ENCODE measurements around the gene PSMB7.
"Not testable (repeated sequence)": the region's sequence is repeated elsewhere in the genome, so short reads cannot be mapped to it uniquely, and the experiment has no call there.

Gene PSMB7

DNA sequence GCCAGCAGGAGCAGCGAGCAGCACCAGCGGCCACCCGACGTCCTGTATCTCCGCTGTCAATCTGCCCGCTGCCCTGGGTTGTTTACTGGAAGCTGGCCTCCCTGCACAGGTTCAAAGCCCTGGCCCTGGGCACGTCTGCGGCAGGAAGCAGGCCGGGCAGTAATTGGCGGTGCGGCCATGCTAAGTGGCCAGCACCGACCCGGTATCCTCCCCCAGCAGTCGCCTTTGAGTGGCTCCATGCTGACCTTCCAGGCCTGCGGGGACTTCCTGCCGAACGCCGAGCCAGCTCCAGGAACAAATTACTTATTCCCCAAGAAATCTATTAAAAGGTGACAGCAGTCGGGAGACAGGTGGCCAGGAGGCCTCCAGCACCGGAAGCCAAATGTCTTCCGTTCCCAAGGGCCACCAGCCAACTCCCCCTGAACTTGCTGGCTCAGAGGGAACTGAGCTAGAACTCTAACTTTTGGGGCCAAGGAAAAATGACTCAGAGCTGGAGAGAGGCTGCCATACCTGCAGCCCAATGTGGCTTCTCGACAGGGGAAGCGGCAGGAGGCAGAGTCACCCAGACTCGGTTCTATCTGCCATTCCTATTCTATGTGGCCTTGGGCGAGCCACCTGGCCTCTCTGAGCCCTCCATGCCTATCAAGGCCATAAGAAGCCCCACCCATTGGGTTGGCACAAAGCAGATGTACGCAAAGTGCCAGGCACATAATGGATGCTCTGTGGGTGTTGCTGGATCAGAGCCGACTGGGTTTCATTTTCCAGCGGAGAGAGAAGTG, 13.7 kb upstream of the PSMB7 start:
- Histone ChIP-seq H3K4me1 (ENCODE audit: insufficient read depth, low read length) (no peaks in the 10 kb centered on the region), H3K4me3 (ENCODE audit: low read depth in 1 of 2, low read length in 2 of 2) (no peak overlapping the region), H3K4me2 (ENCODE audit: insufficient read depth, low read length) (no peak overlapping the region), H3K9me3 (ENCODE audit: insufficient read depth, low read length, severe bottlenecking) (no peaks in the 10 kb centered on the region), H2AFZ (ENCODE audit: low read depth, low read length) (no peak overlapping the region), H4K20me1 (ENCODE audit: insufficient read depth, low read length) (no peaks in the 10 kb centered on the region), H3K36me3 (ENCODE audit: insufficient read depth, low read length) (no peaks in the 10 kb centered on the region), H3K27me3 (ENCODE audit: insufficient read depth, low read length, poor library complexity) (no peaks in the 10 kb centered on the region), H3K9ac (ENCODE audit: low read depth, low read length) (no peak overlapping the region), H3K27ac (ENCODE audit: low read length) (no peak overlapping the region), H3K79me2 (ENCODE audit: insufficient read depth, low read length) (no peaks in the 10 kb centered on the region)
- no peak for ATAC-seq (ENCODE audit: insufficient read depth, low read depth)
- no peak for TF ChIP-seq EZH2 (IDR thresholded peaks at IDR 0.05; ENCODE audit: borderline replicate concordance, low read depth, low read length, severe bottlenecking)
- TF ChIP-seq, protein P1, sequence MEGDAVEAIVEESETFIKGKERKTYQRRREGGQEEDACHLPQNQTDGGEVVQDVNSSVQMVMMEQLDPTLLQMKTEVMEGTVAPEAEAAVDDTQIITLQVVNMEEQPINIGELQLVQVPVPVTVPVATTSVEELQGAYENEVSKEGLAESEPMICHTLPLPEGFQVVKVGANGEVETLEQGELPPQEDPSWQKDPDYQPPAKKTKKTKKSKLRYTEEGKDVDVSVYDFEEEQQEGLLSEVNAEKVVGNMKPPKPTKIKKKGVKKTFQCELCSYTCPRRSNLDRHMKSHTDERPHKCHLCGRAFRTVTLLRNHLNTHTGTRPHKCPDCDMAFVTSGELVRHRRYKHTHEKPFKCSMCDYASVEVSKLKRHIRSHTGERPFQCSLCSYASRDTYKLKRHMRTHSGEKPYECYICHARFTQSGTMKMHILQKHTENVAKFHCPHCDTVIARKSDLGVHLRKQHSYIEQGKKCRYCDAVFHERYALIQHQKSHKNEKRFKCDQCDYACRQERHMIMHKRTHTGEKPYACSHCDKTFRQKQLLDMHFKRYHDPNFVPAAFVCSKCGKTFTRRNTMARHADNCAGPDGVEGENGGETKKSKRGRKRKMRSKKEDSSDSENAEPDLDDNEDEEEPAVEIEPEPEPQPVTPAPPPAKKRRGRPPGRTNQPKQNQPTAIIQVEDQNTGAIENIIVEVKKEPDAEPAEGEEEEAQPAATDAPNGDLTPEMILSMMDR (IDR thresholded peaks at IDR 0.05; ENCODE audit: borderline replicate concordance, extremely low read depth, low read length, poor library complexity, severe bottlenecking): no peak
- DNase-seq: no peak

DNA sequence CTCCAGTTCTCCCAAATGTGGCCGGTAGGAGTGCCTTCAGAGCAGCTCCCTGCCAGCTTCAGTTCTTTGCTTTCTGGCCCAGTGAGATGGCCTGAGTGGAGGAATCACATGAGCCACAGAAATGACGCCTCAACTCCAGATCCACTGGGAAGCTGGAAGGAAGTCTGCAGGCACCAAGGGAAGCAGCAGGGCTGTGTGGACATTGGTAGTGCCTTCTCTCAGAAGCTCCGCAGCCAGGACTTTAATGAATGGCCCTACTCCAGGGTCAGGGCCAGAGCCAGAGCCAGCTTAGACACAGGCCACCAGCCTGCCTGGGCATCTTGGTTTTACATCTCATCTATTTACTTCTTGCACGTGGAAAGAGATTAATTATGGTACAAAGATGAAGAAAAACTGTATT, 12.0 kb upstream of the PSMB7 start:
- Histone ChIP-seq H2AFZ (ENCODE audit: low read depth, low read length) (no peak overlapping the region), H3K36me3 (ENCODE audit: insufficient read depth, low read length) (no peaks in the 10 kb centered on the region), H3K27me3 (ENCODE audit: insufficient read depth, low read length, poor library complexity) (no peaks in the 10 kb centered on the region), H3K9me3 (ENCODE audit: insufficient read depth, low read length, severe bottlenecking) (no peaks in the 10 kb centered on the region), H3K27ac (ENCODE audit: low read length) (no peak overlapping the region), H4K20me1 (ENCODE audit: insufficient read depth, low read length) (no peaks in the 10 kb centered on the region), H3K4me2 (ENCODE audit: insufficient read depth, low read length) (no peak overlapping the region), H3K9ac (ENCODE audit: low read depth, low read length) (no peak overlapping the region), H3K79me2 (ENCODE audit: insufficient read depth, low read length) (no peaks in the 10 kb centered on the region), H3K4me3 (ENCODE audit: low read depth in 1 of 2, low read length in 2 of 2) (no peak overlapping the region), H3K4me1 (ENCODE audit: insufficient read depth, low read length) (no peaks in the 10 kb centered on the region)
- DNase-seq: no peak
- no peak for ATAC-seq (ENCODE audit: insufficient read depth, low read depth)
- TF ChIP-seq, protein P1 (IDR thresholded peaks at IDR 0.05; ENCODE audit: borderline replicate concordance, extremely low read depth, low read length, poor library complexity, severe bottlenecking): no peak
- no peak for TF ChIP-seq EZH2 (IDR thresholded peaks at IDR 0.05; ENCODE audit: borderline replicate concordance, low read depth, low read length, severe bottlenecking)

DNA sequence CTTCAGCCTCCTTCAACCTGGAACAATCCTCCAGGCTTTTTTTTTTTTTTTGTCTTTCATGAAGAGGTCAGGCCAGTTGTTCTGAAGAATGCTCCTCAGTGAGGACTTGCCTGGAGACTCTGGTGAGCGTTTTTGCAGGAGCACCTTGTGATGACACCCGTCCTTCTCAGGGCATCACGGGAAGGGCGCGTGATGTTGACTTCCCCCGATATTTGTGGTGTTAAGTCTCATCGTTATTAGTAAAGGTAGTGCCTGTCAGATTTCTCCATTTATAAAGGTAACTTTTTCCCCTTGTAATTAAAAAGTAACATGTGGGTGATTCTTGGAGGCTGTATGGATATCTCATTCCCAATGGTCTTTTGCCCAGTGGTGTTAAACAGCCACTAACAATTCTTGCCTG, 11.1 kb upstream of the PSMB7 start:
- no peaks in the 10 kb centered on the region for H3K4me1 ChIP-seq (ENCODE audit: insufficient read depth, low read length)
- H3K36me3 ChIP-seq (ENCODE audit: insufficient read depth, low read length): no peaks in the 10 kb centered on the region
- DNase-seq: no peak

DNA sequence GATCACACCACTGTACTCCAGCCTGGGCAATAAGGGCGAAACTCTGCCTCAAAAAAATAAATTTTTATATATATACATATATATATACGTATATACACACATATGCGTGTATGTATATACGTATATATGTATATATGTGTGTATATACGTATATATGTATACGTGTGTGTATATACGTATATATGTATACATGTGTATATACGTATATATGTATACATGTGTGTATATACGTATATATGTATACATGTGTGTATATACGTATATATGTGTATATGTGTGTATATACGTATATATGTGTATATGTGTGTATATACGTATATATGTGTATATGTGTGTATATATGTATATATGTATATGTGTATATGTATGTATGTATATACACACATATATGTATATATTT, 10.5 kb upstream of the PSMB7 start:
- not testable (repeated sequence) for H3K27me3 ChIP-seq (ENCODE audit: insufficient read depth, low read length, poor library complexity); H3K9me3 ChIP-seq (ENCODE audit: insufficient read depth, low read length, severe bottlenecking); DNase-seq; H4K20me1 ChIP-seq (ENCODE audit: insufficient read depth, low read length); H3K27ac ChIP-seq (ENCODE audit: low read length); ATAC-seq (ENCODE audit: insufficient read depth, low read depth); H2AFZ ChIP-seq (ENCODE audit: low read depth, low read length); H3K36me3 ChIP-seq (ENCODE audit: insufficient read depth, low read length); H3K9ac ChIP-seq (ENCODE audit: low read depth, low read length); H3K79me2 ChIP-seq (ENCODE audit: insufficient read depth, low read length); H3K4me1 ChIP-seq (ENCODE audit: insufficient read depth, low read length); H3K4me2 ChIP-seq (ENCODE audit: insufficient read depth, low read length); H3K4me3 ChIP-seq (ENCODE audit: low read depth in 1 of 2, low read length in 2 of 2)

More for the DNA sequence above, 11.1 kb upstream of the PSMB7 start:
- Histone ChIP-seq H3K27me3 (ENCODE audit: insufficient read depth, low read length, poor library complexity) (no peaks in the 10 kb centered on the region), H3K79me2 (ENCODE audit: insufficient read depth, low read length) (no peaks in the 10 kb centered on the region), H4K20me1 (ENCODE audit: insufficient read depth, low read length) (no peaks in the 10 kb centered on the region), H3K9ac (ENCODE audit: low read depth, low read length) (no peak overlapping the region), H3K27ac (ENCODE audit: low read length) (no peak overlapping the region), H3K9me3 (ENCODE audit: insufficient read depth, low read length, severe bottlenecking) (no peaks in the 10 kb centered on the region), H2AFZ (ENCODE audit: low read depth, low read length) (no peak overlapping the region), H3K4me2 (ENCODE audit: insufficient read depth, low read length) (no peak overlapping the region), H3K4me3 (ENCODE audit: low read depth in 1 of 2, low read length in 2 of 2) (no peak overlapping the region)
- no peak for ATAC-seq (ENCODE audit: insufficient read depth, low read depth)
- no peak for TF ChIP-seq EZH2 (IDR thresholded peaks at IDR 0.05; ENCODE audit: borderline replicate concordance, low read depth, low read length, severe bottlenecking)
- TF ChIP-seq, protein P1 (IDR thresholded peaks at IDR 0.05; ENCODE audit: borderline replicate concordance, extremely low read depth, low read length, poor library complexity, severe bottlenecking): no peak
